Stimulated activated naive CD8-positive, alpha-beta T cell treated with anti-CD3 and anti-CD28 coated beads, Interleukin-15, Interleukin-2, amounts not matched to agents 100 ng/mL and 50 ng/mL, for 24 hours (primary cell): ENCODE data around the gene CACNA2D3.

Experiments
- H3K27ac Mint-ChIP-seq: one replicate; pipeline ENCODE4 v1.8.0; 2021; ENCODE audit warnings: mild to moderate bottlenecking, mixed read lengths
- H3K27me3 Mint-ChIP-seq: one replicate; pipeline ENCODE4 v1.8.0; 2021; ENCODE audit warnings: mixed read lengths
- H3K36me3 Mint-ChIP-seq: one replicate; pipeline ENCODE4 v1.8.0; 2021; ENCODE audit warnings: low read depth, mixed read lengths
- H3K4me1 Mint-ChIP-seq: one replicate; pipeline ENCODE4 v1.8.0; 2021; ENCODE audit warnings: low read depth, mixed read lengths
- H3K4me3 Mint-ChIP-seq: one replicate; pipeline ENCODE4 v1.8.0; 2021; ENCODE audit warnings: mild to moderate bottlenecking, mixed read lengths
- H3K9me3 Mint-ChIP-seq: one replicate; pipeline ENCODE4 v1.8.0; 2021; ENCODE audit warnings: mixed read lengths

Gene CACNA2D3

DNA sequence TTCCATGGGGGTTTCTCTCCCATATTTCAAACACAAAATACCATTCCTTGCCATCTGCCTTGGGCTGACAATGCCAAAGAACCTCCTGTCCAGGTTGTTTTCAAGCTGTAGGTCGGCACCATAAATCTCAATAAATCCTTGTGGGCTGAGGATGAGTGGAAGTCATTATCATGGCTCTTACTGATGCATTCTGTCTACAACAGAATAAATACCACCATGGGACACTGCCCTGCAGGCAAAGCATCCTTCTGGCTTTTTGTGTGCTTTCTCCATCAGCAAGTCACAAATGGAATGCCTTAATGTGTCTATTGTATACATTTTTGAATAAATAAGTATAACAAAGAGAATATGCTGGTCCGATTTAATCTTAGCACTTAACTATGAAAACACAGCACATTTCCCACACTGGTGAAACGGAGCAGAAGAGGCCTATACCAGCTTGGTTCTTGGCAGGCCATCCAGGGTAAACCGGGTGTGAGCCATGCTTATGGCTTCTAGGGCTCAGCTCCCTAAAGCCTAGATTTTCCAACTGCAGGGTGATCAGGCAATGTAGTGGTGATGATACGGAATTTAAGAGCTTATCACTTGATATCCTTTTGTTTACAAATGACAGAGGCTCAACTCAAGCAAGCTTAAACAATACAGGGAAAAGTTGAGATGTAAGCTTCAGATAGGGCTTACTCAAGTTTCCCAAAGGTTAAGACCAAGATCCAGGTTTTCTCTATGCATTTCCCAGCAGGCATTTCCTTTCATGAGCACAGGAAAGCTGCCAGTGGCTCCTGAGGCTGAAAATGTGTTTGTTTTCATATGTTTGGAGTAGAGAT is 938.8 kb downstream of the CACNA2D3 start:
- Mint-ChIP-seq H3K27ac (no peak overlapping the region), H3K4me3 (no peak overlapping the region), H3K27me3 (no peaks in the 10 kb centered on the region), H3K9me3 (peaks cover 7% of the 10 kb centered on the region), H3K4me1 (no peaks in the 10 kb centered on the region), H3K36me3 (no peaks in the 10 kb centered on the region)

DNA sequence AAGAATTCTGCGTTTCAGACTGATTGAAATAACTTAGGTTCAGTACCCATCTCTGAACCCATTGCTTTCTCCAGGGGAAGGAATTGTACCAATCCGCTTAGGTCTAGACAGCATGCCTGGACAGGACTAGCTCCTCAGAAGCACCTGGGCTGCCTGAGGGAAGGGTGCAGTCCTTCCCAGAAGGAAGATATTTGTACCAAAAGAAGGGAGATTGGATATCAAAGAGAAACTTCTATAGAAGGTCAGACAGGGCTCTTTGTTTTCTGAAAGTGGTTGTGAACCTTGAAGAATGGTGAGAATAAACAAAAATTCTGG is 939.3 kb downstream of the CACNA2D3 start:
- H3K4me3 Mint-ChIP-seq: no peak overlapping the region
- H3K4me1 Mint-ChIP-seq: no peaks in the 10 kb centered on the region
- H3K27me3 Mint-ChIP-seq: no peaks in the 10 kb centered on the region
- no peaks in the 10 kb centered on the region for H3K36me3 Mint-ChIP-seq
- H3K9me3 Mint-ChIP-seq: peaks cover 7% of the 10 kb centered on the region
- H3K27ac Mint-ChIP-seq: no peak overlapping the region

DNA sequence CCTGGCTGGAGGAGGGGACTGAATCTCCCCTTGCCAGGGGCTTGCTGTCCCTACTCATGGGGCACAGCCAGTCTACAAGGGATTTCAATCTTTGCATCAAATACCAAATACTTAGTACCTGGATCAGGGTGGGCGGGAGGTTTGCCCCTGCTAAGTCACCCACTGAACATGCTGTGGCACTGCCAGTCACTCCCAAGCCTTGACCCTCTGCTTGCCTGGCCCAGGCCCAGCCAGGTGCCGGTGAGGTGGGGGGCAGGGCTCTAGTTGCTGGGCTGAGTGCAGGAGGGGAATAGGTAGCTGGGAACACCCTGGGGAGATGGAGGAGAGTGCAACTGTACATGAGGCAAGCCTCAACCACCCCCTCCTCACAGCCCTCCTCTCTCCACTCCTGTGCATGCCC is 941.8 kb downstream of the CACNA2D3 start:
- H3K36me3 Mint-ChIP-seq: no peaks in the 10 kb centered on the region
- H3K9me3 Mint-ChIP-seq: no peaks in the 10 kb centered on the region
- no peaks in the 10 kb centered on the region for H3K27me3 Mint-ChIP-seq
- H3K4me3 Mint-ChIP-seq: no peak overlapping the region
- H3K27ac Mint-ChIP-seq: no peak overlapping the region
- H3K4me1 Mint-ChIP-seq: no peaks in the 10 kb centered on the region

DNA sequence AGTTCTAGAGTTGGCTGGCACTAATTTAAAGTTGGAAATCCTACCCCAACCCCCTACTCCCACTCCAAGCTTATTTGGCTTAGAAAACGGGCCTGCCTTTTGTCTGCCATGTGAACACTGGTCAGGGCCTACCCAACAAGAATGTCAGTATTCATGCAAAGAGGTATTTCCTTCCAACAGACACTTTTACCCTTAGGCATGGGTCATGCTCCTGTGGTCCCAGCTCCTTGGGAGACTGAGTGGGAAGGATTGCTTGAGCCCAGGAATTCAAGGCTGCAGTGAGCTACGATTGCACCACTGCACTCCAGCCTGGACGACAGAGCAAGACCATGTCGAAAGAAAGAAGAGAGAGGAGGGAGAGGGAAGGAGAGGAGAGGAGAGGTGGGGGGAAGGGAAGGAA is 943.0 kb downstream of the CACNA2D3 start:
- no peaks in the 10 kb centered on the region for H3K36me3 Mint-ChIP-seq
- H3K27me3 Mint-ChIP-seq: no peaks in the 10 kb centered on the region
- H3K4me1 Mint-ChIP-seq: no peaks in the 10 kb centered on the region
- no peak overlapping the region for H3K4me3 Mint-ChIP-seq
- H3K27ac Mint-ChIP-seq: no peak overlapping the region
- peaks cover 5% of the 10 kb centered on the region for H3K9me3 Mint-ChIP-seq

GRCh38 chr3:55066551-55067047 is 944.2 kb downstream of the CACNA2D3 start:
- no peak overlapping the region for H3K4me3 Mint-ChIP-seq
- no peaks in the 10 kb centered on the region for H3K27me3 Mint-ChIP-seq
- H3K36me3 Mint-ChIP-seq: no peaks in the 10 kb centered on the region
- H3K4me1 Mint-ChIP-seq: no peaks in the 10 kb centered on the region
- H3K27ac Mint-ChIP-seq: no peak overlapping the region
- H3K9me3 Mint-ChIP-seq: peaks cover 5% of the 10 kb centered on the region

DNA sequence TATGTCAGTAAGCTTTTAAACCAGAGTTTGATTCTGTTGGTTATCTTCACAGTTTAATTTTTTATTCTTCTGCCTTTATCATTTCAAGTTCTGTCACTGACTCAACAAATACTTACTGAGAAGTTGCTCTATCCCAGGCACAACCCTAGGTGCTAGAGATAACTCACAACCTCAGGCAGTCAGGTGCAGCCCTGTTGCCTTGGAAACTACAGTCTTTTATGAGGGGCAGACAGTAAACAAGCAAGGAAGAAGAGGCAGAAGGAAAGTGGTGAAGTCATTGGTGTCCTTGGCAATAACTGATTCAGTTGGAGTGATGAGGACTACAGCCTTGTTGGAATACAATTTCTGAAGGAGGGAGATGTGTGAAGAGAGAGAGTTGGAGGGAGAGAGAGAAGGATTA is 947.6 kb downstream of the CACNA2D3 start:
- H3K4me1 Mint-ChIP-seq: no peaks in the 10 kb centered on the region
- H3K27me3 Mint-ChIP-seq: no peaks in the 10 kb centered on the region
- H3K4me3 Mint-ChIP-seq: no peak overlapping the region
- peaks cover 10% of the 10 kb centered on the region for H3K9me3 Mint-ChIP-seq
- H3K36me3 Mint-ChIP-seq: no peaks in the 10 kb centered on the region
- no peak overlapping the region for H3K27ac Mint-ChIP-seq

- Mint-ChIP-seq H3K9me3 (peaks cover 9% of the 10 kb centered on the region), H3K36me3 (no peaks in the 10 kb centered on the region), H3K27ac (no peak overlapping the region), H3K27me3 (no peaks in the 10 kb centered on the region), H3K4me1 (no peaks in the 10 kb centered on the region), H3K4me3 (no peak overlapping the region)
Observed at GRCh38 chr3:55074796-55075195, 952.4 kb downstream of the CACNA2D3 start.

- Mint-ChIP-seq H3K27me3 (no peaks in the 10 kb centered on the region), H3K36me3 (no peaks in the 10 kb centered on the region), H3K27ac (no peak overlapping the region), H3K4me1 (no peaks in the 10 kb centered on the region), H3K9me3 (peaks cover 5% of the 10 kb centered on the region), H3K4me3 (no peak overlapping the region)
Observed at GRCh38 chr3:55075846-55076245, 953.5 kb downstream of the CACNA2D3 start.

GRCh38 chr3:55077726-55078125 is 955.4 kb downstream of the CACNA2D3 start:
- H3K4me1 Mint-ChIP-seq: no peaks in the 10 kb centered on the region
- no peaks in the 10 kb centered on the region for H3K9me3 Mint-ChIP-seq
- H3K36me3 Mint-ChIP-seq: no peaks in the 10 kb centered on the region
- H3K27me3 Mint-ChIP-seq: no peaks in the 10 kb centered on the region
- H3K4me3 Mint-ChIP-seq: no peak overlapping the region
- H3K27ac Mint-ChIP-seq: no peak overlapping the region

- no peaks in the 10 kb centered on the region for H3K4me1 Mint-ChIP-seq
- H3K36me3 Mint-ChIP-seq: no peaks in the 10 kb centered on the region
- H3K9me3 Mint-ChIP-seq: no peaks in the 10 kb centered on the region
- no peak overlapping the region for H3K4me3 Mint-ChIP-seq
- H3K27me3 Mint-ChIP-seq: no peaks in the 10 kb centered on the region
- H3K27ac Mint-ChIP-seq: no peak overlapping the region
Observed at GRCh38 chr3:55078876-55079275, 956.5 kb downstream of the CACNA2D3 start.

- H3K4me1 Mint-ChIP-seq: no peaks in the 10 kb centered on the region
- no peaks in the 10 kb centered on the region for H3K36me3 Mint-ChIP-seq
- H3K4me3 Mint-ChIP-seq: no peak overlapping the region
- H3K27me3 Mint-ChIP-seq: no peaks in the 10 kb centered on the region
- no peak overlapping the region for H3K27ac Mint-ChIP-seq
- no peaks in the 10 kb centered on the region for H3K9me3 Mint-ChIP-seq
Observed at GRCh38 chr3:55085231-55085630, 962.9 kb downstream of the CACNA2D3 start.

- Mint-ChIP-seq H3K9me3 (peaks cover 7% of the 10 kb centered on the region), H3K4me1 (no peaks in the 10 kb centered on the region), H3K4me3 (no peak overlapping the region), H3K36me3 (no peaks in the 10 kb centered on the region), H3K27ac (no peak overlapping the region), H3K27me3 (no peaks in the 10 kb centered on the region)
Observed at GRCh38 chr3:55089211-55089610, 966.9 kb downstream of the CACNA2D3 start.

DNA sequence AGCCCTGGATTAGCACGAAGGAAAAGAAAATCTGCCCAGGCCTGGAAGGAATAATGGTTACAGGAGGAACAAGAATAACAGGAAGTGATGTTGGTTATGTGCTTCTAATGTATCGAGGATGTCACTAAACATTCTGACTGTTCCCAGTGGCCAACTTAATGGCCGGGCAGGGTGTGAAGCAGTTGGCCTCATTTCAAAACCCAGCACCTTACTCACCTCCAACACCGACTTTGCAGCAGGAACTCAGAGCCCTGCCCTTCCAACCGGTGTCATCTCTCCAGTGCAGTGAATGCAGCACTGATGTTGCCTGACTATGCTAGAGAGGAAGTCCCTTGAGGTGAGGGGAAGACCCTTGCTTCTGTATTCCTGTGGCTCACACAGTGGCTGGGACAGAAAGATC is 967.9 kb downstream of the CACNA2D3 start:
- peaks cover 7% of the 10 kb centered on the region for H3K9me3 Mint-ChIP-seq
- H3K27me3 Mint-ChIP-seq: no peaks in the 10 kb centered on the region
- H3K27ac Mint-ChIP-seq: no peak overlapping the region
- no peaks in the 10 kb centered on the region for H3K36me3 Mint-ChIP-seq
- H3K4me3 Mint-ChIP-seq: no peak overlapping the region
- no peaks in the 10 kb centered on the region for H3K4me1 Mint-ChIP-seq

GRCh38 chr3:55090746-55091145 is 968.4 kb downstream of the CACNA2D3 start:
- no peak overlapping the region for H3K27ac Mint-ChIP-seq
- no peaks in the 10 kb centered on the region for H3K27me3 Mint-ChIP-seq
- no peak overlapping the region for H3K4me3 Mint-ChIP-seq
- no peaks in the 10 kb centered on the region for H3K36me3 Mint-ChIP-seq
- no peaks in the 10 kb centered on the region for H3K4me1 Mint-ChIP-seq
- peaks cover 7% of the 10 kb centered on the region for H3K9me3 Mint-ChIP-seq

GRCh38 chr3:55091381-55092225 is 969.3 kb downstream of the CACNA2D3 start:
- Mint-ChIP-seq H3K4me1 (no peaks in the 10 kb centered on the region), H3K27me3 (no peaks in the 10 kb centered on the region), H3K4me3 (no peak overlapping the region), H3K36me3 (no peaks in the 10 kb centered on the region), H3K9me3 (peaks cover 7% of the 10 kb centered on the region), H3K27ac (no peak overlapping the region)
